ENCODE measurements around the gene GRPEL1. TPM values are rescaled to one million over a fixed set of nuclear protein-coding genes. Genes with fewer than 3 reads are reported as not detected.

GRPEL1 gene
- total RNA-seq, 1 experiment from 2014 or later, result 82.9 TPM

- intact Hi-C loops (cut with micrococcal nuclease), result no loop called here
- Mint-ChIP-seq H3K9me3 (ENCODE audit: unreplicated experiment) (no peaks in the 10 kb centered on the region), H3K4me3 (ENCODE audit: unreplicated experiment) (no peak overlapping the region), H3K36me3 (ENCODE audit: insufficient read depth, unreplicated experiment) (no peaks in the 10 kb centered on the region), H3K27ac (ENCODE audit: low read depth, unreplicated experiment) (no peak overlapping the region), H3K27me3 (ENCODE audit: insufficient read depth, unreplicated experiment) (no peaks in the 10 kb centered on the region), H3K4me1 (ENCODE audit: insufficient read depth, unreplicated experiment) (no peaks in the 10 kb centered on the region)
- ChIA-PET CTCF (no interaction called here), POLR2A (no interaction called here)
- no TSS peak for BruUV-seq (replicated peaks)
- TF ChIP-seq, protein P1, sequence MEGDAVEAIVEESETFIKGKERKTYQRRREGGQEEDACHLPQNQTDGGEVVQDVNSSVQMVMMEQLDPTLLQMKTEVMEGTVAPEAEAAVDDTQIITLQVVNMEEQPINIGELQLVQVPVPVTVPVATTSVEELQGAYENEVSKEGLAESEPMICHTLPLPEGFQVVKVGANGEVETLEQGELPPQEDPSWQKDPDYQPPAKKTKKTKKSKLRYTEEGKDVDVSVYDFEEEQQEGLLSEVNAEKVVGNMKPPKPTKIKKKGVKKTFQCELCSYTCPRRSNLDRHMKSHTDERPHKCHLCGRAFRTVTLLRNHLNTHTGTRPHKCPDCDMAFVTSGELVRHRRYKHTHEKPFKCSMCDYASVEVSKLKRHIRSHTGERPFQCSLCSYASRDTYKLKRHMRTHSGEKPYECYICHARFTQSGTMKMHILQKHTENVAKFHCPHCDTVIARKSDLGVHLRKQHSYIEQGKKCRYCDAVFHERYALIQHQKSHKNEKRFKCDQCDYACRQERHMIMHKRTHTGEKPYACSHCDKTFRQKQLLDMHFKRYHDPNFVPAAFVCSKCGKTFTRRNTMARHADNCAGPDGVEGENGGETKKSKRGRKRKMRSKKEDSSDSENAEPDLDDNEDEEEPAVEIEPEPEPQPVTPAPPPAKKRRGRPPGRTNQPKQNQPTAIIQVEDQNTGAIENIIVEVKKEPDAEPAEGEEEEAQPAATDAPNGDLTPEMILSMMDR (IDR thresholded peaks at IDR 0.05; ENCODE audit: unreplicated experiment), result no peak
- no peak for DNase-seq (ENCODE audit: unreplicated experiment)
Measured at GRCh38 chr4:7108660-7109059, 40.8 kb upstream of the GRPEL1 start.

DNA sequence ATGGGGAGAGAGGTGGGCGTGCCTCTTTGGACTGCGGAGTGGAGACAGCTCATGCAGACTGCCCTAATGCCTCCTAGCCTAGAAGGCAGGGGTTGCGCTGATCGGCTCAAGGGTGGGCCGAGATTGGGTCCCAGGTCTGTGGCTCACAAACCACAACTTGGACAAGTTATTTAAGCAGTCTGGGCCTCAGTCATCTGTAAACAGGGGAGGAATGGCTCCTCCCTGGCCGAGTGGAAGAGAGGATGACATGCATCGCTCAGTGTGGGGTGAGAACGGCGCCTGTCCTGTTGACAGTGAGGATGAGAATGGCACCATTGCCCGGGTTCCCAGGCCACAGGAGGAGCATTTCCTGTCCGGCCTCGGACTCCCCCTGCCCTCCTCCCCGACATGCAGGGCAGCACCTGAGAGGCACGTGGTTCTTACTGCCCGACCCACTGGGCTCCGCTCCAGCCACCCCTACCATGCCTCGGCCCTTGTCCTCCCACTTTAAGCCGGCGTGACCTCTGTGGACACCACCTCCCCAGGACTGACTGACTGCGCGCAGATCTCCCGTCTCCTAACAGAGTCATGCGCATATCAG is 40.3 kb upstream of the GRPEL1 start:
- no TSS peak for BruUV-seq (replicated peaks)

GRCh38 chr4:7107166-7107905 is 39.5 kb upstream of the GRPEL1 start:
- intact Hi-C loops (cut with micrococcal nuclease), result no loop called here
- POLR2A ChIA-PET, result no interaction called here
- BruUV-seq (replicated peaks), result no TSS peak
- H3K4me3 Mint-ChIP-seq (ENCODE audit: unreplicated experiment), result no peak overlapping the region
- H3K27me3 Mint-ChIP-seq (ENCODE audit: insufficient read depth, unreplicated experiment), result no peaks in the 10 kb centered on the region
- no peaks in the 10 kb centered on the region for H3K36me3 Mint-ChIP-seq (ENCODE audit: insufficient read depth, unreplicated experiment)
- peaks cover under 1% of the 10 kb centered on the region for H3K4me1 Mint-ChIP-seq (ENCODE audit: insufficient read depth, unreplicated experiment)
- CTCF ChIA-PET, result interaction anchor here (0.9 kb wide), 1 partner anchor 37 kb away, joined by 3 read pairs; no protein-coding TSS in a partner anchor
- TF ChIP-seq, protein P1 (IDR thresholded peaks at IDR 0.05; ENCODE audit: unreplicated experiment), result no peak
- DNase-seq (ENCODE audit: unreplicated experiment), result no peak
- no peak overlapping the region for H3K27ac Mint-ChIP-seq (ENCODE audit: low read depth, unreplicated experiment)
- H3K9me3 Mint-ChIP-seq (ENCODE audit: unreplicated experiment), result no peaks in the 10 kb centered on the region

More for the DNA sequence above, 40.3 kb upstream of the GRPEL1 start:
- intact Hi-C loops (cut with micrococcal nuclease), result no loop called here
- H3K27me3 Mint-ChIP-seq (ENCODE audit: insufficient read depth, unreplicated experiment), result no peaks in the 10 kb centered on the region
- TF ChIP-seq, protein P1 (IDR thresholded peaks at IDR 0.05; ENCODE audit: unreplicated experiment), result no peak
- ChIA-PET CTCF (no interaction called here), POLR2A (no interaction called here)
- H3K4me1 Mint-ChIP-seq (ENCODE audit: insufficient read depth, unreplicated experiment), result no peaks in the 10 kb centered on the region
- H3K27ac Mint-ChIP-seq (ENCODE audit: low read depth, unreplicated experiment), result no peak overlapping the region
- DNase-seq (ENCODE audit: unreplicated experiment), result no peak
- no peaks in the 10 kb centered on the region for H3K36me3 Mint-ChIP-seq (ENCODE audit: insufficient read depth, unreplicated experiment)
- H3K4me3 Mint-ChIP-seq (ENCODE audit: unreplicated experiment), result no peak overlapping the region
- no peaks in the 10 kb centered on the region for H3K9me3 Mint-ChIP-seq (ENCODE audit: unreplicated experiment)

- no peaks in the 10 kb centered on the region for H3K36me3 Mint-ChIP-seq (ENCODE audit: insufficient read depth, unreplicated experiment)
- no peak overlapping the region for H3K4me3 Mint-ChIP-seq (ENCODE audit: unreplicated experiment)
- BruUV-seq (replicated peaks), result no TSS peak
- TF ChIP-seq, protein P1 (IDR thresholded peaks at IDR 0.05; ENCODE audit: unreplicated experiment), result no peak
- intact Hi-C loops (cut with micrococcal nuclease), result no loop called here
- no peaks in the 10 kb centered on the region for H3K27me3 Mint-ChIP-seq (ENCODE audit: insufficient read depth, unreplicated experiment)
- no peaks in the 10 kb centered on the region for H3K9me3 Mint-ChIP-seq (ENCODE audit: unreplicated experiment)
- no peak overlapping the region for H3K27ac Mint-ChIP-seq (ENCODE audit: low read depth, unreplicated experiment)
- DNase-seq (ENCODE audit: unreplicated experiment), result no peak
- POLR2A ChIA-PET, result no interaction called here
- H3K4me1 Mint-ChIP-seq (ENCODE audit: insufficient read depth, unreplicated experiment), result peaks cover 6% of the 10 kb centered on the region
- CTCF ChIA-PET, result interaction anchor here (1.0 kb wide), 1 partner anchor 35 kb away, joined by 4 read pairs; no protein-coding TSS in a partner anchor
Measured at GRCh38 chr4:7105276-7105675, 37.4 kb upstream of the GRPEL1 start.

All from MCF 10A (cell line).